RWPE2 (cell line): ENCODE results near the gene MAPK8.
"Not testable (repeated sequence)": the region's sequence is repeated elsewhere in the genome, so short reads cannot be mapped to it uniquely, and the experiment has no call there.

Experiments
- ATAC-seq: fragments of 200-7000 bp; cut with Tn5 transposase; 3 replicates; pipeline ENCODE4 v1.9.1; 2021; ENCODE audit warnings: low read depth
- DNase-seq: peaks from one replicate; pipeline ENCODE4 v3.0.0-alpha.2; 2020; ENCODE audit warnings: low spot score
- H3K27ac ChIP-seq: fragments of 450-650 bp; 2 replicates; pipeline ENCODE4 v1.5.1; 2017; ENCODE audit warnings: mild to moderate bottlenecking; ENCODE audit not compliant: poor library complexity, severe bottlenecking
- H3K27me3 ChIP-seq: fragments of 250-450 bp; sonication (Bioruptor Pico); 2 replicates; pipeline ENCODE4 v1.5.1; 2021; ENCODE audit warnings: mild to moderate bottlenecking, moderate library complexity; ENCODE audit not compliant: insufficient read depth, poor library complexity, severe bottlenecking
- H3K36me3 ChIP-seq: fragments of 250-450 bp; sonication (Bioruptor Pico); 2 replicates; pipeline ENCODE4 v1.5.1; 2020; ENCODE audit warnings: low read depth, mild to moderate bottlenecking, moderate library complexity
- H3K4me1 ChIP-seq: fragments of 250-450 bp; sonication (Bioruptor Pico); 2 replicates; pipeline ENCODE4 v1.5.1; 2021; ENCODE audit warnings: mild to moderate bottlenecking, moderate library complexity; ENCODE audit not compliant: insufficient read depth, poor library complexity, severe bottlenecking
- H3K4me3 ChIP-seq: fragments of 250-450 bp; sonication (Bioruptor Pico); 2 replicates; pipeline ENCODE4 v1.5.1; 2021; ENCODE audit warnings: mild to moderate bottlenecking, moderate library complexity; ENCODE audit not compliant: severe bottlenecking
- H3K9me3 ChIP-seq: fragments of 250-450 bp; sonication (Bioruptor Pico); 2 replicates; pipeline ENCODE4 v1.5.1; 2021; ENCODE audit warnings: mild to moderate bottlenecking, moderate library complexity; ENCODE audit not compliant: severe bottlenecking
- TF ChIP-seq, protein P1 (sequence below): fragments of 450-650 bp; IDR thresholded peaks from one replicate; pipeline ENCODE4 v1.5.1; 2017; ENCODE audit warnings: mild to moderate bottlenecking, moderate library complexity; ENCODE audit not compliant: poor library complexity, severe bottlenecking

MAPK8 gene

DNA sequence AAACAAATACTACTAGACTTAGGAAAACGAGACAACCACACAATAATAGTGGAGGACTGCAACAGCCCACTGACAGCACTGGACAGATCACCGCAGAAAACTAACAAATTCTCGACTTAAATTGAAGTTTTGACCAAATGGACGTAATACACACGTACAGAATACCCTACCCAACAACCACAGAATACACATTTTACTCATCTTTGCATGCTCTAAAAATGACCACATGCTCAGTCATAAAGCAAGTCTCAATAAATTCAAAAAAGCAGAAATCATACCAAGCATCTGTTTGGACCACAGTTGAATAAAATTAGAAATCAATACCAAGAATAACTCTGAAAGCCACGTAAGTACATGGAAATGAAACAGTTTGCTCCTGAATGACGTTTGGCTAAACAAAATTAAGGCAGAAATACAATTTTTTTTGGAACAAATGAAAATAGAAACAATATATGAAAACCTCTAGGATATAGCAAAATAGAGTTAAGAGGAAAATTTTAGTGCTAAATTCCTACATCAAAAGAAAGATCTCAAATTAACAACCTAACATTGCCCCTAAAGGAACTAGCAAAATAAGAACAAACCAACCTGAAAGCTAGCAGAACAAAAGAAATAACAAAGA is 30.6 kb downstream of the MAPK8 start:
- Histone ChIP-seq H3K4me3 (no peak overlapping the region), H3K27me3 (no peaks in the 10 kb centered on the region), H3K9me3 (no peaks in the 10 kb centered on the region), H3K27ac (no peak overlapping the region), H3K4me1 (peaks cover 10% of the 10 kb centered on the region), H3K36me3 (peaks cover 5% of the 10 kb centered on the region; the same call in 1 of the 2 replicates)
- DNase-seq (no peak), ATAC-seq (no peak)
- TF ChIP-seq, protein P1, sequence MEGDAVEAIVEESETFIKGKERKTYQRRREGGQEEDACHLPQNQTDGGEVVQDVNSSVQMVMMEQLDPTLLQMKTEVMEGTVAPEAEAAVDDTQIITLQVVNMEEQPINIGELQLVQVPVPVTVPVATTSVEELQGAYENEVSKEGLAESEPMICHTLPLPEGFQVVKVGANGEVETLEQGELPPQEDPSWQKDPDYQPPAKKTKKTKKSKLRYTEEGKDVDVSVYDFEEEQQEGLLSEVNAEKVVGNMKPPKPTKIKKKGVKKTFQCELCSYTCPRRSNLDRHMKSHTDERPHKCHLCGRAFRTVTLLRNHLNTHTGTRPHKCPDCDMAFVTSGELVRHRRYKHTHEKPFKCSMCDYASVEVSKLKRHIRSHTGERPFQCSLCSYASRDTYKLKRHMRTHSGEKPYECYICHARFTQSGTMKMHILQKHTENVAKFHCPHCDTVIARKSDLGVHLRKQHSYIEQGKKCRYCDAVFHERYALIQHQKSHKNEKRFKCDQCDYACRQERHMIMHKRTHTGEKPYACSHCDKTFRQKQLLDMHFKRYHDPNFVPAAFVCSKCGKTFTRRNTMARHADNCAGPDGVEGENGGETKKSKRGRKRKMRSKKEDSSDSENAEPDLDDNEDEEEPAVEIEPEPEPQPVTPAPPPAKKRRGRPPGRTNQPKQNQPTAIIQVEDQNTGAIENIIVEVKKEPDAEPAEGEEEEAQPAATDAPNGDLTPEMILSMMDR = no peak

DNA sequence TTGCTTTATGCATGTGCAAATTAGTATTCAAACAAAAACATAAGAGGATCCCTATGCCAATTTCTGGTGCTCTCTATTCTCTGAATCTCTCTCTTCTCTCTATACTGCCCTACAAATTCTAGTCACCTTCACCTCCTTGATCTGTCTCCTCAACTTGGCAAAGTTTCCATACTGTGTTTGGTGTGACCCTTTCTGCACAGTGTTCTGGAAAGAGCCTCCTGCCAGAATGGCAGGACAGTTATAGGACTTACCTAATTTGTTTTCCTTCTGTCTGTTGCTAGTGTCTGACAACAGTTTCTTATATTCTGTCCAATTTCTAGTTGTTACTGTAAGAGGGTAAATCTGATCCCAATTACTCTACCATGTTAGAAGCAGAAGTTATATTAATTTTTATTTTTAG is 34.3 kb downstream of the MAPK8 start:
- no peaks in the 10 kb centered on the region for H3K27me3 ChIP-seq
- ATAC-seq (no peak), DNase-seq (no peak)
- no peaks in the 10 kb centered on the region for H3K4me1 ChIP-seq
- TF ChIP-seq, protein P1 = no peak
- no peak overlapping the region for H3K27ac ChIP-seq
- no peaks in the 10 kb centered on the region for H3K9me3 ChIP-seq
- 0 out of 2 replicates have a peak, but pooled peaks cover 2% of the 10 kb centered on the region for H3K36me3 ChIP-seq
- no peak overlapping the region for H3K4me3 ChIP-seq

DNA sequence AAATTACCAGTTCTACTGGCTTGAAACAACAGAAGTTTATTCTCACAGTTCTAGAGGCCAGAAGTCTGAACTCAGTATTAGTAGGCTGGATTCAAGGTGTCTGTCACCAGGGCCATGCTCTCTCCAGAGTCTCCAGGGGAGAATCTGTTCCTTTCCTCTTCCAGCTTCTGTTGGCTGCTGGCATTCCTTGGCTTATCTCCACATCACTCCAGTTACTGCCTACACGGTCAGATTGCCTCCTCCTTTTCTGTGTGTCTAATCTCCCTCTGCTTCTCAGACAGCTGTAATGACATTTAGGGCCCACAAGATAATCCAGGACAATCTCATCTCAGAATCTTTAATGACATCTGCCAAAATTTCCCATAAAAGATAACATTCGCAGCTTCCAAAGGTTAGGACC is 36.6 kb downstream of the MAPK8 start:
- Histone ChIP-seq H3K9me3 (peaks cover 2% of the 10 kb centered on the region), H3K4me1 (no peaks in the 10 kb centered on the region), H3K27ac (no peak overlapping the region), H3K4me3 (no peak overlapping the region), H3K27me3 (no peaks in the 10 kb centered on the region), H3K36me3 (no peaks in the 10 kb centered on the region)
- DNase-seq (no peak), ATAC-seq (no peak)
- TF ChIP-seq, protein P1 = no peak

DNA sequence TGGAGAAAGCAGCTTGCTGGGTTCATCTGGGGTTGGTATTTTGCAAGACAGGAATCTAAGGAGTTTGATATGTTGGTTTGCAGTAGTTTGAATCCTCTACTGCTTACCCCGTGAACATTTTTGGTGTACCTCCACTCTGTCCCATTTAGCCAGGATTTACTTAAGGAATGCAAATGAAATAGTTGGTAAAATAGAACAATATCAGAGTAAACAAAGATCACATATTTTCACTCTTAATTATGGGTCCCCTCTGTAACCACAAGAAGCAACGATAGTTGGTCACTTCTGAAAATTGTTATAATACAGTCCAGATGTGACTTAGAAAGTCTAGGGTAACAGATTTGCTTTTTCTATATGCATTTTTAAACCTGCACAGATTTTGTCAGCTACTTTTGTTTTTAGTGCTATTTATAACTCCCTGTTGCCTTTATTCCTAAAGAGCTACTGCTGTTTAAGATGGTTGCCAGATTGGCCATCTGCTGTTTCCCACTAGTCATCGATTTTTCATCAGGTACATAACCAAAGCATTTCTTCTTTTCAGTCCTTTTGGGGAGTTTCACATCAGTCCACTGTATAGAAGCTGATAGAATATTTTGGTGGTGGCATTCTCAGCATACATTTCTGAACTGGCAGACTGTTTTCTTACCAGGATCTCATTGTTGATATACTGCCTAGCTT is 37.6 kb downstream of the MAPK8 start:
- Histone ChIP-seq H3K4me3 (no peak overlapping the region), H3K9me3 (peaks cover 2% of the 10 kb centered on the region), H3K4me1 (no peaks in the 10 kb centered on the region), H3K27me3 (no peaks in the 10 kb centered on the region), H3K36me3 (no peaks in the 10 kb centered on the region), H3K27ac (no peak overlapping the region)
- ATAC-seq (no peak), DNase-seq (no peak)
- TF ChIP-seq, protein P1 = no peak

DNA sequence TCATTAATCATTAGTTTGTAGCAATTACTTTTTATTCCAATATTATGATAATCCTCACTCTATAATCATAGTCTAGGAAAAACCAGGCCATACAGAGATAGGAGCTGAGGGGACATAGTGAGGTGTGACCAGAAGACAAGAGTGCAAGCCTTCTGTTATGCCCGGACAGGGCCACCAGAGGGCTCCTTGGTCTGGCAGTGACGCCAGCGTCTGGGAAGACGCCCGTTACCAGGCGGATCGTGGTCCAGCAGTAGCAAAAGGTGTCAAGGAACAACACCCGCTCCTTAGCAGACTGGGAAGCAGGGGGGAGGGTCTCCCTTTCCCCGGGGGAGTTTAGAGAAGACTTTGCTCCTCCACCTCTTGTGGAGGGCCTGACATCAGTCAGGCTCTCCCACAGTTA is 39.8 kb downstream of the MAPK8 start:
- not testable (repeated sequence) for ATAC-seq, H3K27ac ChIP-seq, H3K9me3 ChIP-seq, H3K36me3 ChIP-seq, H3K4me3 ChIP-seq, H3K27me3 ChIP-seq, DNase-seq, H3K4me1 ChIP-seq

DNA sequence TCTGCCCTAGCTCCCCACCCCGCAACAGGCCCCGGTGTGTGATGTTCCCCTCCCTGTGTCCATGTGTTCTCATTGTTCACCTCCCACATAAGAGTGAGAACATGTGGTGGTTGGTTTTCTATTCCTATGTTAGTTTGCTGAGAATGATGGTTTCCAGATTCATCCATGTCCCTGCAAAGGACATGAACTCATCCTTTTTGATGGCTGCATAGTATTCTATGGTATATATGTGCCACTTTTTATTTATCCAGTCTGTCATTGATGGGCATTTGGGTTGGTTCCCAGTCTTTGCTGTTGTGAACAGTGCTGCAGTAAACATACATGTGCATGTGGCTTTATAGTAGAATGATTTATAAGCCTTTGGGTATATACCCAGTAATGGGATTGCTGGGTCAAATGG is 41.1 kb downstream of the MAPK8 start:
- not testable (repeated sequence) for H3K36me3 ChIP-seq, ATAC-seq, H3K4me1 ChIP-seq, H3K9me3 ChIP-seq, H3K4me3 ChIP-seq, H3K27me3 ChIP-seq, H3K27ac ChIP-seq, DNase-seq

DNA sequence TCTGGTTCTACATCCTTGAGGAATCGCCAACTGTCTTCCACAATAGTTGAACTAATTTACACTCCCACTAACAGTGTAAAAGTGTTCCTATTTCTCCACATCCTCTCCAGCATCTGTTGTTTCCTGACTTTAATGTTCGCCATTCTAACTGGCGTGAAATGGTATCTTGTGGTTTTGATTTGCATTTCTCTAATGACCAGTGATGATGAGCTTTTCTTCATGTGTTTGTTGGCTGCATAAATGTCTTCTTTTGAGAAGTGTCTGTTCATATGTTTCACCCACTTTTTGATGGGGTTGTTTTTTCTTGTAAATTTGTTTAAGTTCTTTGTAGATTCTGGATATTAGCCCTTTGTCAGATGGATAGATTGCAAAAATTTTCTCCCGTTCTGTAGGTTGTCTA is 41.5 kb downstream of the MAPK8 start:
- not testable (repeated sequence) for H3K4me1 ChIP-seq, ATAC-seq, H3K9me3 ChIP-seq, H3K36me3 ChIP-seq, H3K4me3 ChIP-seq, DNase-seq, H3K27ac ChIP-seq, H3K27me3 ChIP-seq
